GM19328 (cell line): Measurements from ENCODE around the gene ZNF628.

ENCODE experiments used
- ATAC-seq: cut with Tn5 transposase; IDR thresholded peaks from one replicate; pipeline ENCODE4 v1.9.1; 2021; ENCODE audit warnings: mild to moderate bottlenecking, moderate library complexity; ENCODE audit not compliant: unreplicated experiment

The ZNF628 gene

GRCh38 chr19:55483706-55484592, 7.5 kb downstream of the ZNF628 start:
- ATAC-seq = no peak

GRCh38 chr19:55484593-55485438, 8.4 kb downstream of the ZNF628 start, which contains the start of gene NAT14:
Gene NAT14, plus strand, starts transcription at chr19:55485188. Its CDS starts 521 bp downstream, at chr19:55485709.
- no peak for ATAC-seq

- no peak for ATAC-seq
These were observed 9.1 kb downstream of the ZNF628 start for GRCh38 chr19:55485439-55486011.

GRCh38 chr19:55486043-55486970, 9.9 kb downstream of the ZNF628 start:
- no peak for ATAC-seq

- ATAC-seq = no peak
These were observed 10.8 kb downstream of the ZNF628 start for GRCh38 chr19:55486971-55487923.

GRCh38 chr19:55487924-55488687, 11.7 kb downstream of the ZNF628 start, which contains the start of gene SSC5D:
Gene SSC5D, plus strand, starts transcription at chr19:55488436. Its CDS starts 154 bp downstream, at chr19:55488590.
- no peak for ATAC-seq

GRCh38 chr19:55488986-55489710, 12.7 kb downstream of the ZNF628 start:
- ATAC-seq = no peak

GRCh38 chr19:55489711-55490477, 13.5 kb downstream of the ZNF628 start:
- no peak for ATAC-seq

GRCh38 chr19:55490478-55491432, 14.3 kb downstream of the ZNF628 start:
- no peak for ATAC-seq

- ATAC-seq = no peak
These were observed 15.3 kb downstream of the ZNF628 start for GRCh38 chr19:55491546-55492360.

- ATAC-seq = no peak
These were observed 16.0 kb downstream of the ZNF628 start for GRCh38 chr19:55492362-55492944.

GRCh38 chr19:55493052-55493644, 16.7 kb downstream of the ZNF628 start:
- ATAC-seq = no peak

GRCh38 chr19:55493645-55494171, 17.3 kb downstream of the ZNF628 start:
- ATAC-seq = no peak
